Muscle of leg (tissue), 11 donors: Measurements from ENCODE around the gene SWI5. TPM values are rescaled to one million over a fixed set of nuclear protein-coding genes. Genes with fewer than 3 reads are reported as not detected.
"Not testable (repeated sequence)": the region's sequence is repeated elsewhere in the genome, so short reads cannot be mapped to it uniquely, and the experiment has no call there.

Experiments
- DNase-seq: peaks from one replicate; pipeline ENCODE4 v3.0.0; 2013
- H3K27ac ChIP-seq: one replicate; pipeline ENCODE4 v1.5.1; 2013; ENCODE audit warnings: mild to moderate bottlenecking, low read length, control low read depth
- H3K27me3 ChIP-seq: one replicate; pipeline ENCODE4 v1.6.1; 2013; ENCODE audit warnings: low read length; ENCODE audit not compliant: control insufficient read depth, insufficient read depth
- H3K36me3 ChIP-seq: one replicate; pipeline ENCODE4 v1.6.1; 2013; ENCODE audit warnings: low read length; ENCODE audit not compliant: control insufficient read depth, insufficient read depth
- H3K4me1 ChIP-seq: one replicate; pipeline ENCODE4 v1.6.1; 2013; ENCODE audit warnings: low read length; ENCODE audit not compliant: control insufficient read depth, insufficient read depth
- H3K4me3 ChIP-seq: one replicate; pipeline ENCODE4 v1.5.1; 2013; ENCODE audit warnings: low read length, control low read depth
- H3K9me3 ChIP-seq: replicated peaks from 2 replicates; pipeline ENCODE4 v1.6.1; 2013; ENCODE audit warnings: low read depth, low read length; ENCODE audit not compliant: control insufficient read depth
- WGBS: methylation state at CpG from one replicate; pipeline ENCODE4 v1.1.5; 2013; ENCODE audit warnings: missing lambda C conversion rate; ENCODE audit not compliant: insufficient coverage; 5-methylcytosine and 5-hydroxymethylcytosine counted together
- polyA plus RNA-seq, 8 donors: library from polyadenylated mRNA; unstranded; fragments of 120-200 nt; gene quantifications; one replicate each; pipeline versions ENCODE4 v1.2.1 to v1.2.3, GENCODE V29; 2013; ENCODE audit warnings: inconsistent platforms in 1 of 8, low replicate concordance in 1 of 8; ENCODE audit not compliant: insufficient read length in 8 of 8, insufficient read depth in 1 of 8
- total RNA-seq: library from RNA; stranded (reverse); fragments of 120-200 nt; gene quantifications from one replicate; pipeline ENCODE4 v1.2.4, GENCODE V29; 2013

Gene SWI5
- total and polyA plus RNA-seq, 9 donors: 20.5 to 29.9 (median 27.0) TPM

- H3K9me3 ChIP-seq: no peaks in the 10 kb centered on the region
- H3K36me3 ChIP-seq: peaks cover 19% of the 10 kb centered on the region
- WGBS: 5% methylated on average over 20 of the region's 23 CpGs
- no peaks in the 10 kb centered on the region for H3K27me3 ChIP-seq
- DNase-seq: peak; percentile 80
- peaks cover 22% of the 10 kb centered on the region for H3K4me1 ChIP-seq
- peak overlapping the region; percentile 77 for H3K4me3 ChIP-seq
- H3K27ac ChIP-seq: peak overlapping the region; percentile 93
Measured at GRCh38 chr9:128276574-128277270, 646 bp downstream of the SWI5 start.

- not testable (repeated sequence) for H3K4me3 ChIP-seq, H3K36me3 ChIP-seq, H3K27me3 ChIP-seq, H3K27ac ChIP-seq, H3K9me3 ChIP-seq, DNase-seq
- peaks cover 14% of the 10 kb centered on the region for H3K4me1 ChIP-seq
- WGBS: 73% methylated on average over 9 of the region's 22 CpGs
Measured at GRCh38 chr9:128279088-128280073, 3.3 kb downstream of the SWI5 start.

GRCh38 chr9:128280084-128280622 is 4.1 kb downstream of the SWI5 start:
- H3K9me3 ChIP-seq: no peaks in the 10 kb centered on the region
- H3K27me3 ChIP-seq: no peaks in the 10 kb centered on the region
- DNase-seq: no peak
- peaks cover 1% of the 10 kb centered on the region for H3K36me3 ChIP-seq
- no peak overlapping the region for H3K4me3 ChIP-seq
- H3K27ac ChIP-seq: no peak overlapping the region
- 94% methylated on average over 5 of the region's 5 CpGs for WGBS
- H3K4me1 ChIP-seq: peaks cover 7% of the 10 kb centered on the region

- H3K4me3 ChIP-seq: no peak overlapping the region
- no peak overlapping the region for H3K27ac ChIP-seq
- 96% methylated on average over 4 of the region's 6 CpGs for WGBS
- peaks cover 12% of the 10 kb centered on the region for H3K4me1 ChIP-seq
- H3K9me3 ChIP-seq: no peaks in the 10 kb centered on the region
- DNase-seq: no peak
- peaks cover 16% of the 10 kb centered on the region for H3K36me3 ChIP-seq
- H3K27me3 ChIP-seq: no peaks in the 10 kb centered on the region
Measured at GRCh38 chr9:128282500-128282899, 6.4 kb downstream of the SWI5 start.

GRCh38 chr9:128285033-128285784 is 9.1 kb downstream of the SWI5 start:
- H3K27ac ChIP-seq: no peak overlapping the region
- 91% methylated on average over 11 of the region's 12 CpGs for WGBS
- no peak overlapping the region for H3K4me3 ChIP-seq
- DNase-seq: no peak
- no peaks in the 10 kb centered on the region for H3K27me3 ChIP-seq
- H3K4me1 ChIP-seq: peaks cover 12% of the 10 kb centered on the region
- no peaks in the 10 kb centered on the region for H3K9me3 ChIP-seq
- H3K36me3 ChIP-seq: peaks cover 32% of the 10 kb centered on the region

- H3K36me3 ChIP-seq: peaks cover 32% of the 10 kb centered on the region
- H3K4me3 ChIP-seq: no peak overlapping the region
- no peak overlapping the region for H3K27ac ChIP-seq
- DNase-seq: peak; percentile 79
- WGBS: 26% methylated on average over 4 of the region's 6 CpGs
- no peaks in the 10 kb centered on the region for H3K9me3 ChIP-seq
- no peaks in the 10 kb centered on the region for H3K27me3 ChIP-seq
- H3K4me1 ChIP-seq: peaks cover 12% of the 10 kb centered on the region
Measured at GRCh38 chr9:128286440-128286839, 10.4 kb downstream of the SWI5 start.

- no peak for DNase-seq
- 79% methylated on average over 4 of the region's 11 CpGs for WGBS
- Histone ChIP-seq H3K4me3 (no peak overlapping the region), H3K36me3 (peaks cover 38% of the 10 kb centered on the region), H3K27ac (no peak overlapping the region), H3K9me3 (no peaks in the 10 kb centered on the region), H3K27me3 (no peaks in the 10 kb centered on the region), H3K4me1 (peaks cover 12% of the 10 kb centered on the region)
Measured at GRCh38 chr9:128288273-128289004, 12.4 kb downstream of the SWI5 start.

- Histone ChIP-seq H3K4me3 (no peak overlapping the region), H3K9me3 (no peaks in the 10 kb centered on the region), H3K36me3 (peaks cover 27% of the 10 kb centered on the region), H3K27ac (no peak overlapping the region), H3K27me3 (no peaks in the 10 kb centered on the region), H3K4me1 (peaks cover 8% of the 10 kb centered on the region)
- DNase-seq: no peak
- WGBS: 90% methylated on average over 2 of the region's 3 CpGs
Measured at GRCh38 chr9:128292009-128292408, 15.9 kb downstream of the SWI5 start.

GRCh38 chr9:128293091-128293490 is 17.0 kb downstream of the SWI5 start:
- no peaks in the 10 kb centered on the region for H3K27me3 ChIP-seq
- H3K4me3 ChIP-seq: no peak overlapping the region
- WGBS: 71% methylated on average over 1 of the region's 4 CpGs
- H3K27ac ChIP-seq: no peak overlapping the region
- peaks cover 8% of the 10 kb centered on the region for H3K4me1 ChIP-seq
- peaks cover 23% of the 10 kb centered on the region for H3K36me3 ChIP-seq
- DNase-seq: no peak
- no peaks in the 10 kb centered on the region for H3K9me3 ChIP-seq
